Left cardiac atrium (tissue), 4 donors: ENCODE data around the gene RASGRF2. TPM values are rescaled to one million over a fixed set of nuclear protein-coding genes. Genes with fewer than 3 reads are reported as not detected.
A peak's percentile ranks its signal among the peaks of the same experiment; 100 is the strongest.

ENCODE experiments used
- ATAC-seq, 2 donors: fragments of 200-7000 bp; cut with Tn5 transposase; one replicate each; pipeline ENCODE4 v1.9.1; 2020; ENCODE audit warnings: mild to moderate bottlenecking in 2 of 2, moderate library complexity in 2 of 2
- DNase-seq: peaks from one replicate; pipeline ENCODE4 v3.0.0-alpha.2; 2020
- intact Hi-C, 2 donors: fragments of 100-400 bp; cut with DNase I; formaldehyde crosslinking; loops; one replicate each; pipeline versions ENCODE4 v1.14.1 to v1.15.1; 2022 to 2023
- total RNA-seq, 2 donors: library from RNA; stranded (reverse); fragmentation: NEBNext Ultra II Directional; extraction: Animal tissue kit (Norgen Biotek cat#: 25700); gene quantifications; one replicate each; pipeline ENCODE4 v1.2.1, GENCODE V29; 2021
- donor health status: DM: no; HTN: yes; CAD: no.
- donor health status: DM: no; HTN: yes; CAD: no; lungs with severe emphysema.
- donor health status: DM: yes; HTN: yes; CAD: no.
- donor health status: Dilated cardiomyopathy.

RASGRF2 gene
- total RNA-seq, 2 donors from 2014 or later, result 9.6 to 12.2 TPM

DNA sequence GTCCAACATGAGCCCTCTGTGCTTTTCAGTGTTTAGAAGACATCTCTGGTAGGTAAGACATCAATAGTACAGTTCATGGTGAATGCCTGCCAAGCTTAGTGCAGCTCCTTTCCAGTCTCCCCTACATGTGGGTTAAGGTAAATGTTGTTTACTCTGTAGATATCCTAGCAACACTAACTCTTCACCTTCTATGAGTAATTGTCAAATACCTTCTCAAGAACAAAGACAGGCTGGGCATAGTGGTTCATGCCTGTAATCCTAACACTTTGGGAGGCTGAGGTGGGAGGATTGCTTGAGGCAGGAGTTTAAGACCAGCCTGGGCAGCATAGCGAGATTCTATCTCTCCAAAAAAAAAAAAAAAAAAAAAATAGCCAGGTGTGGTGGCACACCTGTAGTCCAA is 18.7 kb upstream of the RASGRF2 start:
- intact Hi-C loops, result no loop called here
- no peak for DNase-seq
- no peak for ATAC-seq

DNA sequence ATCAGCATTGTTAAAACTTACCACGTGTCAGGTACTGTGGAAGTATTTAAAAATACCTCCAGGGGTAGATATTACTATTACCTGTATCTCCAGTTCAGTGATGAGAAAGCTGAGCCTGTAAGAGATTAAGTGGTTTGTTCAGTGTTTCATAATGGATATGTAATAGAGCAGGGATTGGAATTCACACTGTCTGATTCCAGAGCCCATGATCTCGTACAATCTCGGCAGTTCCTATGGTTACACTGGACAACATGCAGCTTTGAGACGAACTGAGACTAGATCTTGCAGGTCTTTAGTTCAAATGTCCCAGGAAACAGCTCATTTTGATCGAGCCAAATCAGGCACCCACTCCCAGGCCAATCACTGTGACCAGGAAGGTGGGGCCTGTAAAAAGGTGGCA is 8.8 kb upstream of the RASGRF2 start:
- DNase-seq (no peak), ATAC-seq (no peak)
- intact Hi-C loops, result no loop called here

DNA sequence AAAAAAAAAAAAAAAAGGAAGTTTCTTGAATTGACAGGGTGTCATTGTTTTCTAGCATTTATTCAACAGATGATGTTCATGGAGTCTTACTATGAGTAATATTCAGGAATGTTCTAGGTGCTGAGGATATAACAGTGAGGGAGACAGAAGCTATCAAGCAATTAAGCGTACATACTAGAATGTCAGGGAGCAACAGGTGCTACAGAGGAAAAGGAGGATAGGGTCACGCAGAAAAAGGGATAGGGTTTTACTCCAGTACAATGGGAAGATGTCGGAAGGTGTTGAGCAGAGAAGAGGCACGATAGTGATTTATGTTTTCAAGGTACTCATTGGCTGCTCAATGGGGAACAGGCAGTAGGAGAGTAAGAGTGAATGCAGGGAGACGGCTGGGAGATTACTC is 6.6 kb upstream of the RASGRF2 start:
- ATAC-seq, result no peak
- intact Hi-C loops, result no loop called here
- no peak for DNase-seq

DNA sequence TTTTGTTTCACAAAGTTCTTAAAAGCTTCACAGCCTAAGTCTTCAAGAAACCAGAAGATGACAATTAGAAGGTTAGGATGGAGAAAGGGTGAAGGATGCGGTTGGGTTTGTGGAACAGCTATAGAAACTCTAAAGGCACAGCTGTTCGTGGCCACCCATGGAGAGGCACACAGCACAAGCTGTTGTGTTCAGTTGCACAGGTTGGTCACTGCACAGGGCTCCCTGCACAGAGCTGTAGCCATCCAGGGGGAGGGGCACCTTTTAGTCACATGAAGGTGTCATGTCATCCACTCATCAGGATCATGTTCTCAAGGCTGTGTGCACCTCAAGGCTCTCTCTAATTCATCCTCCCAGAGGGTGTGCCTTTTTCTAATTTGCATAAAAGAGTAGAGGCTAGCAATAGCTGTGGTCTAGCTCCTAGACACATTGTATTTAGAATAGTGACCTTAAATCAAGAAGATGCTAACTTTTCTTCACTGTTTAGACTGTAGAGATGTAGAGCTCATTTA is 5.0 kb upstream of the RASGRF2 start:
- intact Hi-C loops, result no loop called here
- DNase-seq (no peak), ATAC-seq (no peak)

DNA sequence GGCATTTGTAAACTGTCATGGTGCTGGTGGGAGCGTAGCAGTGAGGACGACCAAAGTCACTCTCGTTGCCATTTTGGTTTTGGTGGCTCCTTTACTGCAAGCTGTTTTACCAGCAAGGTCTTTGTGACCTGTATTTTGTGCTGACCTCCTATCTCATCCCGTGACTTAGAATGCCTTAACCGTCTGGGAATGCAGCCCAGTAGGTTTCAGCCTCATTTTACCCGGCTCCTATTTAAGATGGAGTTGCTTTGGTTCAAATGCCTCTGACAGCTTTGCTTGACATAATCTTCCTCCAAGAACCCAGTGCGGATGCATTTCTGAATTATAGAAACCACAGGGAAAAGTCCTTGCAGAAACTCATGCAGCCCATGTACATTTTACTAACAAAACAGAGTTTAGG is 3.9 kb upstream of the RASGRF2 start:
- intact Hi-C loops, result no loop called here
- no peak for ATAC-seq
- DNase-seq, result no peak

DNA sequence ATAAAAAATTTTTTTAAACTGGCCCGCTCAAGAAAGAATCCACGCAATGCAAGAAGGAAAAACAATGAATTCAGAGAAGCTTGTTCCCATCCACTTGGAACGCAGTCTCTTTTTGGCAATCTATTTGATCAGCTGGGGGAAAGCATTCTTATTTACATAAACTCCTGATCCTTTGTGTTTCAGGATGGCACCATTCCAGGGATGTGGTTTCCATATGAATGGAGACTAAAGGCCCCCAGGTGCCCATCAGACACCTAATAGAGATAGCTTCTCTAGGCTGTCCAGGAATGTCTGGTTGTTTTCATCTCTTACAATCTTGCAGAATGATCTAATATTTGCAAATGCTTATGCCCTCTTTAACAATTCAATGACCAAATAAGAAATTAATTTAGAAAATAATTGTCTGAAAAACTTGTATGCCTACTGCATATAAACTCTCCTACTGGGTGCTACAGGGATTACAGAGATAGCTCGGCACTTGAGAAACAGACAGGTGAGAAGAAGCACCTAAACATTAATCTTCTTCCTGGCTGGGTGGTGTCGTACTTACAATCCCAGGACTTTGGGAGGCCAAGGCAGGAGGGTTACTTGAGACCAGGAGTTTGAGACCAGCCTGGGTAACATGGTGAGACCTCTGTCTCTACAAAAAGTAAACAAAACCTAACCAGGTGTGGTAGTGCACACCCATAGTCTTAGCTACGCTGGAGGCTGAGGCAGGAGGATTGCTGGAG is 3.0 kb upstream of the RASGRF2 start:
- ATAC-seq (no peak), DNase-seq (no peak)
- intact Hi-C loops, result no loop called here

DNA sequence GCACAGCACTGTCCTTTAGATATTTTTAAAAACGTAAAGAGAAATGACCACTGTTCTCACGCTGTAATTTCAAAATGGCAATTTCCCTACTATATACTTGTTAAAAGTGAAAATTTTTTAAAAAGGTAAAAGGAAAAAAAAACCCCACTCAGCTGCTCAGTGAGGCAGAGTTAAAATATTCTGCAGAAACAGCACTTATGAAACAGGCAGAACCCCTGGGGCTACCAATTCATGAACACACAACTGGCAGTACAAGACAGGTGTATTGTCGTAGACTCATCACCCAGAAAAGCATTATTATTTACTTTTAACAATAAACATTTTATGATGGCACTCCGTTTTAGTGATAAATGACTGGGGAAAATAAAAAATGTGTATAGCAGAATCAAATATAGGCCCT is 1.5 kb upstream of the RASGRF2 start:
- ATAC-seq (no peak), DNase-seq (no peak)
- intact Hi-C loops, result no loop called here

DNA sequence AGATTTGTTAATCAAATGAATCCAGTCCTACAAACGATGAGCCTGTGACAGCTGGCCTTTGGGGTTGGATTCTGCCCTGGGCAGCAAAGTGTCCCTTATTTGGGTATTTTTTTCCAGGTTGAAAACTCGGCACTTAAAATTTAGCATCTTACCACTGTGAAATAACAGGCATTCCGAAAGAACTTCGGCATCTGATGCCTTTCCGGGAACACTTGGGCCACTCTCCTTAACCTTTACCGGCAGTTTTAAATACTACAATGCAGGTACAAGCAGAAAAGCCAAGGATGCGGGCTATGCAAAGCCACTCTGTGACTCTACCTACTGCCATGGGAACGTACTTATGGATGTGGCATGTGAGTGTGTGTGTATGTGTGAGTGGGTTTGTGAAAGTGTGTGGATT is 1.0 kb upstream of the RASGRF2 start:
- intact Hi-C loops, result no loop called here
- ATAC-seq, result no peak
- DNase-seq, result no peak

DNA sequence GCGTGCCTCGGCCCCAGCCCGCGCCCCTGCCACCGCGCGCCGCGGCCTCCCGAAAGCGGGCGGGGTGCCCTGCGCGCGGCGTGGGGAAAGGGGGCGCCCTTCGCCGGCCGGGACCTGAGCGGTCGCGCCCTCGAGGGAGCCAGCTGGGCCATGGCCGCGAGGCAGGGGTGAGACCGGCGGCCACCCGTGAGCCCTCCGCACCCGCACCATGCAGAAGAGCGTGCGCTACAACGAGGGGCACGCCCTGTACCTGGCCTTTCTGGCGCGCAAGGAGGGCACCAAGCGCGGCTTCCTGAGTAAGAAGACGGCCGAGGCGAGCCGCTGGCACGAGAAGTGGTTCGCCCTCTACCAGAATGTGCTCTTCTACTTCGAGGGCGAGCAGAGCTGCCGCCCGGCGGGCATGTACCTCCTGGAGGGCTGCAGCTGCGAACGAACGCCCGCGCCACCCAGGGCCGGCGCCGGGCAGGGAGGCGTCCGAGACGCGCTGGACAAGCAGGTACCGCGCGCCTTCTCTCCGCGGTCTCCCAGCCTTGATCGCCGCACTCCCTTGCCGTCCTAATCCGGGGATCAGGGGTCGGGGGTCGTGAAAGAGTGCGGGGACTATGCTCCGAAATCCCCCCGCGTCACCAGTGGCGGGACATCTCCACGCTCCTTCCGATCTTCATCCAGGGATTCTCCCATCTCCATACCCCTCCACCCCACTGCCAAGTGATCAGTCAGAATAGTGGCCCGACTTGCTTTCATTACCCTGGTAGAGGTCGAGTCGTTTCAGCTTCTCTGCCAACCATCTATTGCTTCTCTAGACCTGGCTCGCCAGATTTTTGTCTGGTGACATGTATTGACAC is 590 bp downstream of the RASGRF2 start:
- ATAC-seq (peak; percentile 75 to 79), DNase-seq (peak; percentile 45)
- intact Hi-C loops, result no loop called here

DNA sequence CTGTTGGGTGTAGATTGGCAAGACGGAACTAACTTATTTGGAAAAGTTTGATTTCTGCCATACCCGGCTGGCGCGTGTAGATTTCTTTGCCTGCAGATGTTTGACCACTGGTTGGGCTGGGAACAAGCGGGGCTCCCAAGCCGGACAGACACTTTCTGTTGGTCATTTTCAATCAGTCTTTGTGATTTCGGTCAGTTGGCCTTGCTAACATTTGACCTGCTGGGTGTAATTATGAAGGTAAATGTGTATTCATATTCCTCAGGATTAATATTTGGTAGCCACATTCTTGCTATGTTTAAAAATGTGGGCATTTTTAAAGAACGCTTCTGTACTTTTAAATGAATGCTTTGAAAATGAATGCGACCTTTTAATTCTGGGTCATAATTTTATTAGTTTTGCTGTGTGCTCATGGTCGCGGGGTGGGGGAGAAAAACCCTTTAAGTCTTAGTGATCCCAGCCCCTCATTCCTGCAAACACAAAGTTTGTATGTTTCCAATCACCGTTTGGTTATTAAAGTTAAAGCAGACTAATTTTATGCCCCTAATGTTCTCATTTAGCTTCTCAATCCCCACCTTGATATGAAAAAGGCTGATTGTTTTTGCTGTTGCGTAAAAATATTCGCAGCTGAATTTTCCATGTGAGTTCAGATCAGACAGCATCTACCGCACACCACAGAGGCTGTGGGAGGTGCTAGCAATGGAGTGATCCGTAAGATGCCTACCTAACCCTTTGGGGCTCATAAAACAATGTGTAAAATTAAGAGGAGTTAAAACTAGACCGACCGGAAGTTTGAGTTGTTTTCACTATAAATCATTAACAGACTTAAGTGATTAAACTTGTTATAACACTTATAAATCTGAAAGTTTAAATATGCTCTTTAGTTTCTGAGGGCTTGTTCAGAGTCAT is 1.5 kb downstream of the RASGRF2 start:
- intact Hi-C loops, result no loop called here
- DNase-seq, result no peak
- peak in 1 of 2 donors; percentile 36 for ATAC-seq

DNA sequence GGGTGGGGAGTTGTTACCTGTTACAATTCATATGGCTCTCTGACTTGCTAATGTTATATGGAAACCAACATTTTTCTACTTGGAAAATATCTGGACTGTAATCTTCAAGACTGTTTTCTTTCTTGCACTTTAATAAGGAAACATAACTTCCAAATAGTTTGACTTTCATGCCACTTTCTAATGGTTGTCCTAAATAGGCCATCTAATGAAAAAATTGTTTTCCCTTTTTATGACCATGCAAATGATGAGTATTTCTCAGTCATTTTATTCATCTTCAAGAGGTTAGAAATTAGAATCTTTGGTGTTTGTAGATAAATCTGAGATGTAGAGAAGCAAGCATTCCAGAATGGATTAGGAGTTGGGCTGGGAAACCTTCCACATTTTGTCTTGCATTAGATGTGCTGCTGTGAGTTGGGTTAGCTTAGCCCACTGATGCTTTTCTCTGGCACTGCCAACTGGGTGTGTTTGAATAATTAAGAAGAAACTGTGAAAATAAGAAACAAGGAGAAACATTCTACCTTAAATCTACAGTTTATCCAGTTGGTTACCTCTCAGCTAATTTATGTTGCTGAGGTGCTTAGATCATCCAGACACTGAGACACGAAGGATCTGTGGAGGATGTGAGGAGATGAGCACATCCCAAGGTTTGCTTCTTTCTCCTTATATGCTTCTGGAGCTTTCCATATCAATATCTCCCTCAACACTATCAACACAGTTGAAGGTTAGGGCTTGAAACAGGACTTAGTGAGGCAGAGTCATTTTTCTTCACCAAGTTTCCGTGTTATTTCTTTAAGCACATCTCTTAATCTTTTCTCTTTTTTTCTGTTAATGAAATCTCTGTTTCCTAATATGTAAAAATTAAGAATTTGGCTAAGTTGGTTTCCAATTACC is 2.7 kb downstream of the RASGRF2 start:
- intact Hi-C loops, result no loop called here
- ATAC-seq, result no peak
- no peak for DNase-seq

DNA sequence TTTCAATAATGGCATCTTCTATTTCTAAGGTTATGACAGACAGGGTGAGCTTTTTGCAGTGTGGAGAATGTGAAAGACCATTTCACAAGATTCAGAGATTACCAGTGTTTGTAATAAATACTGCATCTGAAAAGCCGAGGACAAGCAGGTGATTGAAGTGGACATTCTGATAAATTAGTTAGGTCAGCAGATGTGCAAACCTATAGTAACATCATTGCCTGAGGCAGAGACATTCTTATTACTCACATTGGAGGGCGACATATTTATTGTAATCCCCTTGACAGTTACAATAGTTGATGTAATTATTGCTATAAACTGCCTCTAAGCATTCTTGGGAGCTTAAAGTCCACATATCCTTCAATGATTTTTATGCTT is 3.3 kb downstream of the RASGRF2 start:
- no peak for ATAC-seq
- intact Hi-C loops, result no loop called here
- DNase-seq, result no peak

DNA sequence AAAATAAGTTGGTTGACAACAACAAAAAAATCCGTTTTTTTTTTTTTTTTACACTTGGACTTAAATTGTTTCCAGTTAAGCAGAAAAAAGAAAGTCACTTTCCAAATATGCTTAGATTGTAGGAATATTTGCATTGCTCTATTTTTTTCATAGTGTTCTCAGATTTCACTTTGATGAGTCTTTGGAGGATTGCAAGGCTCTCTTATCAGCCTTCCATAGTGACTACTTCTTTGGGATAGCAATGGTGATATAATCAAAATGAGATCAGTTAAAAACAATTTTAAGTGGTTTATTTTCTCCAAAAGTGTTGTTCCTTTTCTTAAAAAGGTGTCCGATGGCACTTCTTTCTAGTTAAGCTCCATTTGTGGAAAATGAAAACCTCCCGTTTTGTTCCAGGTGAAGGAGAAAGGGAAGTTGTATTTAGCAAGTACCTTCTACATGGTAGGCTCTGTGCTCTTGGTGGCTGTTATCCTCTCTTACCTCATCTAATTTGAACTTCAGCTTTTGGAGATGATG is 3.9 kb downstream of the RASGRF2 start:
- DNase-seq, result no peak
- intact Hi-C loops, result no loop called here
- no peak for ATAC-seq

DNA sequence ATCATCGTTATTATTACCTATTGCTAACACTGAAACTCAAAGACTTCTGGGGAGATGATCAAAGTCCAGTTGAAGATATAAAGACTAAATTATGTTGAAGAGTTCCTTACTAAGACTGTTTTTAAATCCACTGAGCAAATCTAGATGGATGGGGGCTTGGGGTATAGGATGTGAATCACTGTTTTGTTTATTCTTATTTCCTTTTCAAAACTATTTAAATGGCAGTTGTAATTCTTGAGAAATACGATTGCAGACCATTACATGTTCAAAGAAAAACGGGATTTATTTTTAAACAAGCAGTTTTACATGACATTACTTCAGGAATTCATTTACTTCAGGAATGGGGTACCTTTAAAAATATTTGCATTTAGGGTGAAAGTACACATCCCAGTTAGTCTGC is 4.3 kb downstream of the RASGRF2 start:
- DNase-seq, result no peak
- no peak for ATAC-seq
- intact Hi-C loops, result no loop called here

DNA sequence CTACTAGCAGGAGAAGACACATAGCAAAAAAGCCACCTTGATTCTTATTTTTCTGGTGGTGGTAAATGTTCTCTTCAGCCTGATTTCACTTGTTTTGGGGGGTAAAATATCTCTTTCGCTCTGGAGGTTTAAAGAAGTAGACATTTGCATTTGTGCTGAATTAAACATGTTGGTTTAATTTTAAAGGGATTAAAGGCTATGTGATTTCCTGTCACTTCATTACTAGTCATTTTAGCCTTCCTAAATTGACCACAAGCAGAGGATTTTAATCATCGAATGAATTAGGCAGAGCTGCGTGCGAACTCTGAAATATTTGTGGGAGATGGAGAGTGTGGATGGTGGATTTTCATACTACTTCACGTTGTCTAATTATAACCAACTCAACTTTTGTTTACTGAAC is 4.8 kb downstream of the RASGRF2 start:
- intact Hi-C loops, result no loop called here
- no peak for ATAC-seq
- DNase-seq, result no peak

DNA sequence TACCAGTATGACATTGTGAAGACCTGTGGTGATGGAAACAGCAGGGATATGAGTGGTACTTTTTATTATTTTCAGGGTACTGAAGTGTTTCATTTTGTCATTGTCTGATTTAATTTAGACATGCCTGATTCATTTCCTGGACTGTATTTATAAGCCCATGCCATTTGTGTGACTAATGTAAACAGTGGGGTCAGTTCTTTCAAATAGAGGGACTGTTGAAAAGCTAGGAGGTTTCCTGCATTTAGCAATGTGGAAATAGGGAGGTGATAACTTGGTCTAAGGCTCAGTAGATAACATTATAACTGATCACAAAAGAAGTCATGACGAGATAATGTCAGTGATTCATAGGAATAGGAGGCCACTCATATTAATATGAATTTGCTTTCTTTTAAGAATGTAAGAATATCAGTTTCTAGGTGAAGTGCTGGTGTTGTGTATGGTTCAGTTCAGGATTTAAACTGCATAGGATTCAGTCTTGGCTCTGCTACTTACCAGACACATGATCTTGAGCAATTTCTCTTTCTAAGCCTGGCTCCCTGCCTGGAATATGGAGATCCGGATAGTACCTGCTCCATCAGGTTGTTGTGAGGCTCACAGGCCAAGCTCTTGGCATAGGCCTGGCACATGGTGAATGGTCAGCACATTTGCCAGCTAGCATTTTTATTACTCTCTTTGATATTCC is 7.5 kb downstream of the RASGRF2 start:
- ATAC-seq, result peak in 1 of 2 donors; percentile 69
- intact Hi-C loops, result no loop called here
- no peak for DNase-seq

DNA sequence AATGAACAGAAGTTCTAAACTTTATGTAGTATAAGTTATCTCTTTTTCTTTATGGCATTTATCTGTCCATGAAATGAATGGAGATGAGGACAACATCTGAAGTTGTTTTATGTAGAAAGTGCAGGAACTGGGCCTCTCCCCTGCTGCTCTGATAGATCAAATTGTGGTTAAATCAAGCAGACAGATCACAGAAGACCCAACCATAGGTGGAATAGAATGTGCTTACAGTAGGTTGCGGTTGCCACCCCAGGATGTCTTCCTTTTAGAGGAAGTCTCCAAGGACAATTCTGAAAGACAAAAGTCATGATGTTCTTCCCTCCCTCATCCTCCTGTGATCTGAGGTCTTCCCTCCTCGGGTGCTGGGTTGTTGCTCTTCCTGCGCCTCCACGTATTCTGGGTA is 12.9 kb downstream of the RASGRF2 start:
- intact Hi-C loops, result no loop called here
- DNase-seq, result no peak

DNA sequence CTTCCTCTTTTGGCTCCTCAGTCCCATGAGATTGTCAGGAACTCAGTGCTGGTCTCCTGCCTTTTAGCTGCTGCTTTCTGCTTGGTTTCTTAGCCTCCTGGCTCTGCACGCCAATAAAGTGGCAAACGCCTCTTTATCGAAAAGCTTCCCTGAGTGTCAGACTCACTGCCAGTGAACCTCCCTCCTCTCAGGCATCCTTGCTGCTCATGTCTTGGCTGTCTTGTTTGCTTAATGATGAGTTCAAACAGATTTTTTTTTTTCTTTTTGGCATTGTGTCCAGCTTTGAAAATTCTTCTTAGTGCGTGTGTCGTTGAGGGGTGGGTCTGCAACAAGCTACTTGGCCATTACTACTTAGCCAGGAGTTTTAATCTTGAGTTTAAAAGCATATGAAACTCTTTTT is 14.9 kb downstream of the RASGRF2 start:
- ATAC-seq, result no peak
- intact Hi-C loops, result no loop called here
- no peak for DNase-seq

More for the DNA sequence above, 12.9 kb downstream of the RASGRF2 start:
- ATAC-seq, result no peak
